ENCODE data around the gene WIPI1.
A peak's percentile ranks its signal among the peaks of the same experiment; 100 is the strongest.

WIPI1 gene

GRCh38 chr17:68489919-68490318, 32.6 kb upstream of the WIPI1 start:
- Histone ChIP-seq H3K27me3 (ENCODE audit: insufficient read depth, poor library complexity, severe bottlenecking) (no peaks in the 10 kb centered on the region), H3K27ac (replicated peaks) (no peak overlapping the region), H3K4me3 (replicated peaks; ENCODE audit: insufficient read depth, low read length) (no peak overlapping the region)
- DNase-seq (ENCODE audit: low read depth in 1 of 2, low spot score in 1 of 2): no peak
- TF ChIP-seq CTCF (IDR thresholded peaks at IDR 0.05; ENCODE audit: insufficient read depth, low read length) (no peak), SPI1 (IDR thresholded peaks at IDR 0.05; ENCODE audit: borderline replicate concordance, low read depth) (no peak), GABPA (IDR thresholded peaks at IDR 0.05; ENCODE audit: low read depth) (no peak), REST (IDR thresholded peaks at IDR 0.05; ENCODE audit: insufficient replicate concordance, low read depth) (no peak), POLR2AphosphoS5 (IDR thresholded peaks at IDR 0.05; ENCODE audit: low read depth) (no peak)

DNA sequence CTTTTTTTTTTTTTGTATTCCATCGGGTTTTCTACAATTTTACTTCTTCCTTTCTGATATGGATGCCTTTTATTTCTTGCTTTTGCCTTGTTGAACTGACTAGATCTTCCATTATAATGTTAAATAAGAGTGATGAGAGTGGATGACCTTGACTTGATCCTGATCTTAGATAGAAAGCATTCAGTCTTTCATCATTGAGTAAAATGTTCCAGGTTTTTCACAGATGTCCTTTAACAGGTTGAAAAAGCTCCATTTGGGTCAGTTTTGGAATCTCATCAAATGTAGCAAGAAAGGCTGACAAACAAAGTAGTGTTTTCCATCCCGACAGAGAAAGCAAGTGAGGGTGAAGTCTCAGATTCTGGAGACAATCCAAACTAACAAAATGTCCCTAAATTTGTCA, 27.2 kb upstream of the WIPI1 start:
- no peak for TF ChIP-seq POLR2AphosphoS5 (IDR thresholded peaks at IDR 0.05; ENCODE audit: low read depth)
- TF ChIP-seq CTCF (IDR thresholded peaks at IDR 0.05; ENCODE audit: insufficient read depth, low read length): no peak
- TF ChIP-seq GABPA (IDR thresholded peaks at IDR 0.05; ENCODE audit: low read depth): no peak
- no peak for TF ChIP-seq REST (IDR thresholded peaks at IDR 0.05; ENCODE audit: insufficient replicate concordance, low read depth)
- no peak for TF ChIP-seq SPI1 (IDR thresholded peaks at IDR 0.05; ENCODE audit: borderline replicate concordance, low read depth)
- Histone ChIP-seq H3K27ac (replicated peaks) (no peak overlapping the region), H3K27me3 (ENCODE audit: insufficient read depth, poor library complexity, severe bottlenecking) (no peaks in the 10 kb centered on the region), H3K4me3 (replicated peaks; ENCODE audit: insufficient read depth, low read length) (no peak overlapping the region)
- DNase-seq (ENCODE audit: low read depth in 1 of 2, low spot score in 1 of 2): no peak

- no peak for DNase-seq (ENCODE audit: low read depth in 1 of 2, low spot score in 1 of 2)
- no peak for TF ChIP-seq POLR2AphosphoS5 (IDR thresholded peaks at IDR 0.05; ENCODE audit: low read depth)
- TF ChIP-seq GABPA (IDR thresholded peaks at IDR 0.05; ENCODE audit: low read depth): no peak
- no peak for TF ChIP-seq REST (IDR thresholded peaks at IDR 0.05; ENCODE audit: insufficient replicate concordance, low read depth)
- TF ChIP-seq CTCF (IDR thresholded peaks at IDR 0.05; ENCODE audit: insufficient read depth, low read length): no peak
- TF ChIP-seq SPI1 (IDR thresholded peaks at IDR 0.05; ENCODE audit: borderline replicate concordance, low read depth): peak; percentile 70
- Histone ChIP-seq H3K27ac (replicated peaks) (no peak overlapping the region), H3K27me3 (ENCODE audit: insufficient read depth, poor library complexity, severe bottlenecking) (no peaks in the 10 kb centered on the region), H3K4me3 (replicated peaks; ENCODE audit: insufficient read depth, low read length) (no peak overlapping the region)
Measured at GRCh38 chr17:68482576-68483041, 25.3 kb upstream of the WIPI1 start.

All from HL-60 (cell line).